ENCODE data around the gene MRPS18B. TPM values are rescaled to one million over a fixed set of nuclear protein-coding genes. Genes with fewer than 3 reads are reported as not detected.

The MRPS18B gene
- total and polyA plus RNA-seq, 2 of the 13 experiments (the other 11 are each of a cell fraction or from before 2014, with no cell fraction given), result 125 to 131 TPM

- TF ChIP-seq SNRNP70 (IDR thresholded peaks at IDR 0.05; ENCODE audit: low read depth, low read length) (no peak), ZNF678 (CRISPR knock-in tag; IDR thresholded peaks at IDR 0.05) (no peak), ZSCAN25 (CRISPR knock-in tag; IDR thresholded peaks at IDR 0.05) (peak; percentile 27; the same call in 1 of the 2 replicates), ZNF430 (CRISPR knock-in tag; IDR thresholded peaks at IDR 0.05) (peak; percentile 58; the same call in 1 of the 2 replicates), NFRKB (IDR thresholded peaks at IDR 0.05) (peak; percentile 99), ZBTB8A (CRISPR knock-in tag; IDR thresholded peaks at IDR 0.05; ENCODE audit: borderline replicate concordance, low read depth) (peak; percentile 89; the same call in 1 of the 2 replicates), U2AF1 (optimal IDR thresholded peaks at IDR 0.05; ENCODE audit: low read depth, low read length) (peak; percentile 97), HNRNPH1 (optimal IDR thresholded peaks at IDR 0.05; ENCODE audit: low read depth, low read length) (peak; percentile 97), YY1 (IDR thresholded peaks at IDR 0.05; ENCODE audit: insufficient read depth, insufficient replicate concordance, low read depth, low read length) (peak; percentile 98), RAD51 (IDR thresholded peaks at IDR 0.05; ENCODE audit: borderline replicate concordance) (peak; percentile 46), NR2F2 (IDR thresholded peaks at IDR 0.05; ENCODE audit: borderline replicate concordance, low read depth) (no peak), ZNF44 (CRISPR knock-in tag; IDR thresholded peaks at IDR 0.05) (peak; percentile 37; the same call in 1 of the 2 replicates), ZNF382 (CRISPR knock-in tag; IDR thresholded peaks at IDR 0.05; ENCODE audit: borderline replicate concordance) (no peak), ZNF138 (CRISPR knock-in tag; IDR thresholded peaks at IDR 0.05; ENCODE audit: low read depth) (peak; percentile 81; the same call in 1 of the 2 replicates), MED13 (CRISPR knock-in tag; IDR thresholded peaks at IDR 0.05) (peak; percentile 38; the same call in 1 of the 2 replicates), ZC3H13 (CRISPR knock-in tag; IDR thresholded peaks at IDR 0.05) (no peak)
- TF ChIP-seq, protein P1, sequence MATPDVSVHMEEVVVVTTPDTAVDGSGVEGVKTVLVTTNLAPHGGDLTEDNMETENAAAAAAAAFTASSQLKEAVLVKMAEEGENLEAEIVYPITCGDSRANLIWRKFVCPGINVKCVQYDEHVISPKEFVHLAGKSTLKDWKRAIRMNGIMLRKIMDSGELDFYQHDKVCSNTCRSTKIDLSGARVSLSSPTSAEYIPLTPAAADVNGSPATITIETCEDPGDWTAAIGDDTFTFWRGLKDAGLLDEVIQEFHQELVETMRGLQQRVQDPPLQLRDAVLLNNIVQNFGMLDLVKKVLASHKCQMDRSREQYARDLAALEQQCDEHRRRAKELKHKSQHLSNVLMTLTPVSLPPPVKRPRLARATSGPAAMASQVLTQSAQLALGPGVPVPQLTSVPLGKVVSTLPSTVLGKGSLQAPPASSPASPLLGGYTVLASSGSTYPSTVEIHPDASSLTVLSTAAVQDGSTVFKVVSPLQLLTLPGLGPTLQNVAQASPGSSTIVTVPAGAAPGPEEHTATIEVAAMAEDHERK (CRISPR knock-in tag; IDR thresholded peaks at IDR 0.05; ENCODE audit: low read depth), result peak; percentile 82; the same call in 1 of the 2 replicates
- TF ChIP-seq, protein P2, sequence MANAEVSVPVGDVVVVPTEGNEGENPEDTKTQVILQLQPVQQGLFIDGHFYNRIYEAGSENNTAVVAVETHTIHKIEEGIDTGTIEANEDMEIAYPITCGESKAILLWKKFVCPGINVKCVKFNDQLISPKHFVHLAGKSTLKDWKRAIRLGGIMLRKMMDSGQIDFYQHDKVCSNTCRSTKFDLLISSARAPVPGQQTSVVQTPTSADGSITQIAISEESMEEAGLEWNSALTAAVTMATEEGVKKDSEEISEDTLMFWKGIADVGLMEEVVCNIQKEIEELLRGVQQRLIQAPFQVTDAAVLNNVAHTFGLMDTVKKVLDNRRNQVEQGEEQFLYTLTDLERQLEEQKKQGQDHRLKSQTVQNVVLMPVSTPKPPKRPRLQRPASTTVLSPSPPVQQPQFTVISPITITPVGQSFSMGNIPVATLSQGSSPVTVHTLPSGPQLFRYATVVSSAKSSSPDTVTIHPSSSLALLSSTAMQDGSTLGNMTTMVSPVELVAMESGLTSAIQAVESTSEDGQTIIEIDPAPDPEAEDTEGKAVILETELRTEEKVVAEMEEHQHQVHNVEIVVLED (CRISPR knock-in tag; IDR thresholded peaks at IDR 0.05; ENCODE audit: borderline replicate concordance), result peak; percentile 97
- TF ChIP-seq, protein P3, sequence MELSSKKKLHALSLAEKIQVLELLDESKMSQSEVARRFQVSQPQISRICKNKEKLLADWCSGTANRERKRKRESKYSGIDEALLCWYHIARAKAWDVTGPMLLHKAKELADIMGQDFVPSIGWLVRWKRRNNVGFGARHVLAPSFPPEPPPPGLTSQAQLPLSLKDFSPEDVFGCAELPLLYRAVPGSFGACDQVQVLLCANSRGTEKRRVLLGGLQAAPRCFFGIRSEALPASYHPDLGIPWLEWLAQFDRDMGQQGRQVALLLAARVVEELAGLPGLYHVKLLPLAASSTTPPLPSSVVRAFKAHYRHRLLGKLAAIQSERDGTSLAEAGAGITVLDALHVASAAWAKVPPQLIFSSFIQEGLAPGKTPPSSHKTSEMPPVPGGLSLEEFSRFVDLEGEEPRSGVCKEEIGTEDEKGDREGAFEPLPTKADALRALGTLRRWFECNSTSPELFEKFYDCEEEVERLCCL (CRISPR knock-in tag; IDR thresholded peaks at IDR 0.05; ENCODE audit: borderline replicate concordance), result 0 out of 2 replicates have a peak, but pooled peaks have one; percentile 33
- TF ChIP-seq, protein P4, sequence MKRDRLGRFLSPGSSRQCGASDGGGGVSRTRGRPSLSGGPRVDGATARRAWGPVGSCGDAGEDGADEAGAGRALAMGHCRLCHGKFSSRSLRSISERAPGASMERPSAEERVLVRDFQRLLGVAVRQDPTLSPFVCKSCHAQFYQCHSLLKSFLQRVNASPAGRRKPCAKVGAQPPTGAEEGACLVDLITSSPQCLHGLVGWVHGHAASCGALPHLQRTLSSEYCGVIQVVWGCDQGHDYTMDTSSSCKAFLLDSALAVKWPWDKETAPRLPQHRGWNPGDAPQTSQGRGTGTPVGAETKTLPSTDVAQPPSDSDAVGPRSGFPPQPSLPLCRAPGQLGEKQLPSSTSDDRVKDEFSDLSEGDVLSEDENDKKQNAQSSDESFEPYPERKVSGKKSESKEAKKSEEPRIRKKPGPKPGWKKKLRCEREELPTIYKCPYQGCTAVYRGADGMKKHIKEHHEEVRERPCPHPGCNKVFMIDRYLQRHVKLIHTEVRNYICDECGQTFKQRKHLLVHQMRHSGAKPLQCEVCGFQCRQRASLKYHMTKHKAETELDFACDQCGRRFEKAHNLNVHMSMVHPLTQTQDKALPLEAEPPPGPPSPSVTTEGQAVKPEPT (CRISPR knock-in tag; IDR thresholded peaks at IDR 0.05; ENCODE audit: low read depth), result peak; percentile 49; the same call in 1 of the 2 replicates
These were observed 652 bp upstream of the MRPS18B start, which contains the start of gene PPP1R10 (continued) for GRCh38 chr6:30616811-30617564.

Data from HepG2 (cell line).